Measurements from ENCODE around the gene CHRNA9.

- TF ChIP-seq, protein P1, sequence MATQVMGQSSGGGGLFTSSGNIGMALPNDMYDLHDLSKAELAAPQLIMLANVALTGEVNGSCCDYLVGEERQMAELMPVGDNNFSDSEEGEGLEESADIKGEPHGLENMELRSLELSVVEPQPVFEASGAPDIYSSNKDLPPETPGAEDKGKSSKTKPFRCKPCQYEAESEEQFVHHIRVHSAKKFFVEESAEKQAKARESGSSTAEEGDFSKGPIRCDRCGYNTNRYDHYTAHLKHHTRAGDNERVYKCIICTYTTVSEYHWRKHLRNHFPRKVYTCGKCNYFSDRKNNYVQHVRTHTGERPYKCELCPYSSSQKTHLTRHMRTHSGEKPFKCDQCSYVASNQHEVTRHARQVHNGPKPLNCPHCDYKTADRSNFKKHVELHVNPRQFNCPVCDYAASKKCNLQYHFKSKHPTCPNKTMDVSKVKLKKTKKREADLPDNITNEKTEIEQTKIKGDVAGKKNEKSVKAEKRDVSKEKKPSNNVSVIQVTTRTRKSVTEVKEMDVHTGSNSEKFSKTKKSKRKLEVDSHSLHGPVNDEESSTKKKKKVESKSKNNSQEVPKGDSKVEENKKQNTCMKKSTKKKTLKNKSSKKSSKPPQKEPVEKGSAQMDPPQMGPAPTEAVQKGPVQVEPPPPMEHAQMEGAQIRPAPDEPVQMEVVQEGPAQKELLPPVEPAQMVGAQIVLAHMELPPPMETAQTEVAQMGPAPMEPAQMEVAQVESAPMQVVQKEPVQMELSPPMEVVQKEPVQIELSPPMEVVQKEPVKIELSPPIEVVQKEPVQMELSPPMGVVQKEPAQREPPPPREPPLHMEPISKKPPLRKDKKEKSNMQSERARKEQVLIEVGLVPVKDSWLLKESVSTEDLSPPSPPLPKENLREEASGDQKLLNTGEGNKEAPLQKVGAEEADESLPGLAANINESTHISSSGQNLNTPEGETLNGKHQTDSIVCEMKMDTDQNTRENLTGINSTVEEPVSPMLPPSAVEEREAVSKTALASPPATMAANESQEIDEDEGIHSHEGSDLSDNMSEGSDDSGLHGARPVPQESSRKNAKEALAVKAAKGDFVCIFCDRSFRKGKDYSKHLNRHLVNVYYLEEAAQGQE (IDR thresholded peaks at IDR 0.05; ENCODE audit: unreplicated experiment) = no peak
- TF ChIP-seq, protein P2, sequence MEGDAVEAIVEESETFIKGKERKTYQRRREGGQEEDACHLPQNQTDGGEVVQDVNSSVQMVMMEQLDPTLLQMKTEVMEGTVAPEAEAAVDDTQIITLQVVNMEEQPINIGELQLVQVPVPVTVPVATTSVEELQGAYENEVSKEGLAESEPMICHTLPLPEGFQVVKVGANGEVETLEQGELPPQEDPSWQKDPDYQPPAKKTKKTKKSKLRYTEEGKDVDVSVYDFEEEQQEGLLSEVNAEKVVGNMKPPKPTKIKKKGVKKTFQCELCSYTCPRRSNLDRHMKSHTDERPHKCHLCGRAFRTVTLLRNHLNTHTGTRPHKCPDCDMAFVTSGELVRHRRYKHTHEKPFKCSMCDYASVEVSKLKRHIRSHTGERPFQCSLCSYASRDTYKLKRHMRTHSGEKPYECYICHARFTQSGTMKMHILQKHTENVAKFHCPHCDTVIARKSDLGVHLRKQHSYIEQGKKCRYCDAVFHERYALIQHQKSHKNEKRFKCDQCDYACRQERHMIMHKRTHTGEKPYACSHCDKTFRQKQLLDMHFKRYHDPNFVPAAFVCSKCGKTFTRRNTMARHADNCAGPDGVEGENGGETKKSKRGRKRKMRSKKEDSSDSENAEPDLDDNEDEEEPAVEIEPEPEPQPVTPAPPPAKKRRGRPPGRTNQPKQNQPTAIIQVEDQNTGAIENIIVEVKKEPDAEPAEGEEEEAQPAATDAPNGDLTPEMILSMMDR (conservative IDR thresholded peaks at IDR 0.05; ENCODE audit: low read depth in 2 of 2) = no peak
- no peak for TF ChIP-seq CREB1 (CRISPR knock-in tag; IDR thresholded peaks at IDR 0.05; ENCODE audit: low read depth)
Measured at GRCh38 chr4:40347472-40347871, 12.3 kb downstream of the CHRNA9 start.
